Kidney epithelial cell (primary cell): ENCODE measurements around the gene ATPAF2. TPM values are rescaled to one million over a fixed set of nuclear protein-coding genes. Genes with fewer than 3 reads are reported as not detected.

Source experiments
- DNase-seq: peaks from one replicate; pipeline ENCODE4 v3.0.0-alpha.2; 2010; ENCODE audit warnings: low read depth
- H3K27me3 ChIP-seq: 2 replicates; pipeline ENCODE4 v1.6.0; 2011; ENCODE audit warnings: low read length; ENCODE audit not compliant: control insufficient read depth, insufficient read depth
- H3K36me3 ChIP-seq: 2 replicates; pipeline ENCODE4 v1.5.1; 2011; ENCODE audit warnings: low read length; ENCODE audit not compliant: control insufficient read depth, insufficient read depth
- H3K4me3 ChIP-seq: 2 replicates; pipeline ENCODE4 v1.5.1; 2011; ENCODE audit warnings: low read depth, mild to moderate bottlenecking, control low read depth, low read length
- CTCF ChIP-seq: IDR thresholded peaks from 2 replicates; pipeline ENCODE4 v1.5.1; 2011; ENCODE audit warnings: mild to moderate bottlenecking, moderate library complexity, low read length, control low read depth, inconsistent platforms; ENCODE audit not compliant: insufficient read depth, poor library complexity, severe bottlenecking
- total RNA-seq: library from RNA; depleted of rRNA; stranded (reverse); fragments of >200 nt; gene quantifications from 2 replicates; pipeline ENCODE4 v1.2.3, GENCODE V29; 2015

Gene ATPAF2
- total RNA-seq, 1 donor from 2014 or later: 32.3 TPM

- no peak for TF ChIP-seq CTCF
- DNase-seq: peak; percentile 99
- peak within 1 kb of the TSS; percentile 77 for H3K4me3 ChIP-seq
- no peaks in the 10 kb centered on the region for H3K36me3 ChIP-seq
- H3K27me3 ChIP-seq: no peaks in the 10 kb centered on the region
These were observed 66.6 kb downstream of the ATPAF2 start, which contains the start of the genes DRC3 and TOM1L2 for GRCh38 chr17:17972126-17972951. Gene DRC3, plus strand, starts transcription at chr17:17972862. Its CDS starts 4,737 bp downstream, at chr17:17977599. Gene TOM1L2, minus strand, starts transcription at chr17:17972400. Its CDS starts 87 bp downstream, at chr17:17972313.

GRCh38 chr17:17971431-17972125 lies 67.4 kb downstream of the ATPAF2 start:
- Histone ChIP-seq H3K36me3 (no peaks in the 10 kb centered on the region), H3K27me3 (no peaks in the 10 kb centered on the region), H3K4me3 (peak overlapping the region; percentile 77)
- no peak for DNase-seq
- TF ChIP-seq CTCF: no peak

GRCh38 chr17:17970699-17971430 lies 68.1 kb downstream of the ATPAF2 start:
- no peak for DNase-seq
- Histone ChIP-seq H3K27me3 (no peaks in the 10 kb centered on the region), H3K4me3 (peak overlapping the region; percentile 77), H3K36me3 (no peaks in the 10 kb centered on the region)
- no peak for TF ChIP-seq CTCF

Other genes with a start within 250 kb of the ATPAF2 start
- gene SREBF1, start 202.2 kb downstream of the ATPAF2 start, total RNA-seq: 83.0 and 88.2 TPM in 2 replicates
- 16.3 and 17.7 TPM in 2 replicates for gene TOM1L2, start 66.8 kb downstream of the ATPAF2 start, total RNA-seq
- gene DRC3, start 66.3 kb downstream of the ATPAF2 start, total RNA-seq: 3.9 and 17.7 TPM in 2 replicates
- gene GID4, start 240 bp upstream of the ATPAF2 start, total RNA-seq: 6.2 and 8.6 TPM in 2 replicates
- 40.0 and 42.5 TPM in 2 replicates for gene DRG2, start 48.8 kb upstream of the ATPAF2 start, total RNA-seq
- 0.21 and 0.33 TPM in 2 replicates for gene MYO15A, start 69.6 kb upstream of the ATPAF2 start, total RNA-seq
- 103 and 105 TPM in 2 replicates for gene ALKBH5, start 144.7 kb upstream of the ATPAF2 start, total RNA-seq
- gene LLGL1, start 186.5 kb upstream of the ATPAF2 start, total RNA-seq: 53.7 and 63.1 TPM in 2 replicates
- gene FLII, start 219.6 kb upstream of the ATPAF2 start, total RNA-seq: 512 and 579 TPM in 2 replicates
- gene MIEF2, start 221.5 kb upstream of the ATPAF2 start, total RNA-seq: 29.6 and 78.8 TPM in 2 replicates